GM19239 (cell line): ENCODE measurements around the gene TMEM94.

Experiments used
- DNase-seq: peaks from one replicate; pipeline ENCODE4 v3.0.0; 2011; ENCODE audit warnings: low spot score; ENCODE audit not compliant: insufficient read length
- FAIRE-seq: peaks from 2 replicates; lab custom pipeline; 2011; peaks lifted over from hg19 to GRCh38; lab: Jason Lieb, UNC

The TMEM94 gene

DNA sequence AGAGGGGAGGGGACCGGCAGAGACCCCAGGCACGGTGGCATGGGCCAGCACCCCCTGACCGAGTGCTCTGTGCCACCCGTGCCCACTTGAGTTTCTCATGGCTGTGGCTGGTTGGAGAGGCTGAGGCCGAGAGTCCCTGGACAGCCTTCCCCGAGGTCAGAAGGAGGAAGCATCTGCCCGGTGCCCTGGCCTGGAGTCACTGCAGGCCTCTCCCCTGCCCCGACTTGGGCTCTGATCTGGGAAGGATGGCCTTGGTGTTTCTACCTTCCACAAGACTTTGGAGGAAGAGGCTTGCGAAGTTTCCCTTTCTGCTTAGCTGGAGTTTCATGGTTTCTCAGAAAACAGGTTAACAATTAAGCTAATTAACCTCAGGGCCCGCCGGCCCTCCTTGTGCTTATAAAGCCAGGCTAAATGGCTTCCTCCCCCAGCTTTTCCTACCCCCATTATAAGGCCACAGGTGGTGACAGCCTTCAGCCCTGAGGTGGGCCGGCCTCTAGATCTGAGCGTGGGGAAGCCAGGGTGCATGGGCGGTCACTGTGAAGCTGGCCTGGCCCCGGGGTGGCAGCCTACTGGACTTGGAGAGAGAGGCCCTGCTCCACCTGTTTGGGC lies 86.4 kb downstream of the TMEM94 start:
- no peak for DNase-seq
- FAIRE-seq, result peak; percentile 80

GRCh38 chr17:75544250-75544649 lies 87.8 kb downstream of the TMEM94 start:
- FAIRE-seq, result no peak
- no peak for DNase-seq

- FAIRE-seq, result no peak
- DNase-seq, result no peak
These were observed 89.7 kb downstream of the TMEM94 start for GRCh38 chr17:75546181-75546580.

GRCh38 chr17:75547091-75547490 lies 90.7 kb downstream of the TMEM94 start:
- DNase-seq, result no peak
- no peak for FAIRE-seq

GRCh38 chr17:75548813-75549212 lies 92.4 kb downstream of the TMEM94 start:
- DNase-seq (no peak), FAIRE-seq (no peak)
